Suppressor macrophage treated with lipopolysaccharide for 1 hour (primary cell): ENCODE results near the gene ZNRF1.
A peak's percentile ranks its signal among the peaks of the same experiment; 100 is the strongest.

Experiments
- DNase-seq, 3 donors: peaks; one replicate each; pipeline ENCODE4 v3.0.0-alpha.2; 2020 to 2022

ZNRF1 gene

DNA sequence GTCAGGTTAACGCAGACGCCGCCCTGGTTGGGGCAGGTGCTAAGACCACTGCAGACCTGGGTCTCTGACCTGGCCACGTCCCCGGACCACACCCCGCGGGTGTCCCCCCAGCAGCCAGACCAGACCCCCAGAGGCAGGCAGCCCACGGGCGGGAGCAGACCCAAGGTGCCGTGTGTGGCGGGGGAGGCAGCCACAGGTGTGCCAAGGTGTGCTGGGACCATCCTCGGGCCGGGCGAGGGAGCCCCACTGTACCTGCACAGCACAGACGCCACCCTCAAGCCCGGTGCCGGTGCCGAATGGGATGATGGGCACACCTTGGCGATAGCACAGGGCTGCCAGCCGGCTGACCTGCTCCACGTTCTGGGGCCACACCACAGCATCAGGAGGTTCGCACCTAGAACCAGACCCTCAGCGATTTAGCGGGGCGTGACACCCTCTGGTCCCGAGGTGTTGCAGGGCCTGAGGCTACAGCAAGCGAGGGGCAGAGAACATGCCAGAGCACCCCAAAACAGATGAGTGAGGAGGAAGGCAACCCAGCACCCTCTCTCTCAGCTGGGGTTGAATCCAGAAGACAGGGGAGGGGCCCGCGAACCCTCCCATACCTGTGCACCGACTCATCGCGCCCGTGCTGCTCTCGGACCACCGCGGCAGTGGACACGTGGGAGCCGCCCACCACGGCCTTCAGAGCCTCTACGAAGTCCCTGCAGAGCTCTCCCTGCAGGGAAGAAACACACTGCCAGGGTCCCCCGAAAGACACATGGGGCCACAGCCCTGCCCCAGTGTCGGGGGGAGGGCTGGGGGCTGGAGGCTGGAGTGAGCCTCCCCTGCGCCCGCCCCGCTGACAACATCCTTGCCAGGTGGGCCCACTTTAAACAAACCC lies 116.4 kb downstream of the ZNRF1 start:
- DNase-seq: no peak

DNA sequence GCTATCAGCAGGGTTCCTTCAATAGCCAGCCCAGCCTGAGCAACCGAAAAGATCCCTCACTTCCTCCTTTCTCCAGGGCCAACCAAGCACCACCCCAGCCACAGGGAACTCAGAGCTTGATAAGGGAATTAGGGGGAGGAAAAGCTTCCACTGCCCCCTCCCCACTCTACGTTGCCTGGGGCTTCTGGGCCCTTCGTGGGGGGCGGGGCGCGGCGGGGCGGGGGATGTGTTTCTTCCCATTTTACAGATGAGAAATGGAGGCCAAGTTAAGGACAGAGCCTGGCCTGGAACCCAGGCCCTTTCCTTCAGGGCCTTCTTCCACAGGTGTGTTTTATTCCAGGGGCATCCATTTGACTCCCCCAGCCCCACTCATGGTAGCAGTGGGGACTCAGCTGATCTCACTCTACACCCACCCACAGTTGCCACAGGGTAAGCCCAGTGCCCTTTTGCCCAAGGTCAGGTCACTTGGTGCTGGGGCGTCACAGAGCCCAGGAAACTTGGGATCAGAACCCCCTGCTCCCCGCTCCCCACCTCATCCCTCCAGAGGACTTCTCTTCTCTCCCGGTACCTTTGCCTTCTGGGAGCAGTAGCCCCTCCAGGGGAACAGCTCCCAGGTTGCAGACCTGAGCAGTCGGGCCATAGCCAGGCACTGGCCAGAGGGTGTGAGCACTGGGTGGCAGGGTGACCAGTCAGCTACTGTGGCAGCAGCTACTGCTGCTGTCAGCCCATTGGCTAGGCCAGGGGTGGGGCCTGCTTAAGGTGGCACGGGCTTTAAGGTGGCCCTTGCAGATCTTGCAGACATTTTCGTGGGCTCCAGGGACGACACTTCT lies 117.5 kb downstream of the ZNRF1 start, which contains the start of gene LDHD:
LDHD (minus strand) TSS at position 700 of the 830 bp plus-strand sequence; CDS start at position 640, 60 bp downstream.
- DNase-seq: peak; percentile 53 to 74 (median 64)

DNA sequence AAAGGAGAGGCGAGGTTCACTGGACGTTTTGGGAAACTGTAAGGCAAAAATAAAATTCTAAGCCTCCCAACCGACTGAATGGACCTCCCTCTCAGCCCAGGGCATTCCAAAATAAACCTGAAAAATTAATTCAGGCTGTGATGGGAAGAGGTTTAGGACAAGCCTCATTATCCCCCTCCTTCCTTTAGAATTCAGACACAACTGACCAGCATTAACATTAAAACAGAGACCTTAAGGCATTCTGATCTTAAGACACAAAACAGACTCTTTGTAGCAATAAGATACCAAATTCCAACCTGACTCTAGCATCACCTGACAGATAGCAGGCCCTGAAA lies 118.1 kb downstream of the ZNRF1 start:
- DNase-seq: no peak

DNA sequence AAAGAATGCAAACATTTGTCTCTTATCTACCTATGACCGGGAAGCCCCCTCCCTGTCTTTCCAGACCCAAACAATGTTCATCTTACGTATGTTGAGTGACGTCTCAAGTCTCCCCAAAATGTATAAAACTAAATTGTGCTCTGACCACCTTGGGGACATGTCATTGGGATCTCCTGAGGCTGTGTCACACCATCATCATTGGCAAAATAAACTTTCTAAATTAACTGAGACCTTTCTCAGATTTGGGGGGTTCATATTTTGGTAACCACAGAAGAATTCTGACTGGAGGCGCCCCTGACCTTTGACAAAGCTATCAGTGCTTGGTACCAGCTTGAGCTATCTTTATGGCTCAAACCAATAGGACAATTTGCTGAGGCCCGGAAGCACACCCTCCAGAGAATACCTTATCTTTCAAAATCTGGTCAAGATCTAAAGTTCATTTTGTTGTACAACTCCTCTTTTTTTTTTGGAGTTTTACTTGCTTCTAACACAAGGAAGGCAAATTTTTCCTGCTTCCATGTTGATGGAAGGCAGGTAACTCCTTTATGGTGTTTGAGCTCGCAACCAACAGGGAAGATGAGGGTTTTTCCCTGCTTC lies 120.2 kb downstream of the ZNRF1 start:
- no peak for DNase-seq

DNA sequence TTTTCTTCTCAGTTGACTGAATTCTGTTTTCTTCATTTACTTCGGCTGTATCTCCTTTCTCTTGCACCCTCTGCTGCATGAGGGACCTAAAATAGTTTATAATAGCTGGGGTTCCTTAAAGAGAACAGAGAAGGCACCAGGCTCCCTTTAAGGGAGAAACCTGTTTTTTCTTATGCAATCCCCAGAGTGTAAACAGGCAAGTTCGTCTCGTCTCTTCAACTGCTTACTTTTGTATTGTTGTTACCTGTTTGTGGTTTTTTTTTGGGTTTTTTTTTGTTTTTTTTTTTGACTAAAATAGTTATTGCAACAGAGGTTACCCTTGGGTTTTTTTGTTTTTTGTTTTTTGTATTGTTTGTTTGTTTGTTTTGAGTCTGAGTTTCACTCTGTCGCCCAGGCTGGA lies 121.4 kb downstream of the ZNRF1 start:
- no peak for DNase-seq

DNA sequence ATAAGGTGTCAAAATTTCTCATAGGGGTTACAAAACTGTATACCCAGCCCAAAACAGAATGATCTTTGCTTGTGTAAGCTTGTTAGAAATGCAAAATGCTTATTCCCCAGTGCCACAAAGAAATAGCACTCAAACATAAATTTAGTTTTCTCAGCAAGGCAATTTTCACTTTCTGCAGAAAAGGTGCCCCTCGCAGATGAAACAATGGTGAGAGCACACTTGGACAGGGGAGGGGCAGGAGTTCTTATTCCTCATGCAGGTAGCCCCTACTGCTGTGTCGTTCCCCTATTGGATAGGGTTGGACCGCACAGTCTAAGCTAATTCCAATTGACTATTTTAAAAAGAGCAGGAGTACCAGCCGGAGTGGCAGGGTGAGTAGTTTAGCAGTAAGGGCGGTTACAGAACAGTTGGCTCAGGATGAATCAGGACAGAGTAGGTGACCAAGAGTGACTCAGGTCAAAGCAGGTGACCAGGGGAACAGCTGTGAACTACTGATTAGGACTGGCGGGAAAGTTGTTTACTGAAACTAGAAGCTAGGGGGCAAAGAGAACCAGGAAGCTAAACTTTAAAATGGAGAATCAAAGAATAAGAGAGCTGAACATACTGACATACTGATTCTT lies 123.2 kb downstream of the ZNRF1 start:
- no peak for DNase-seq

DNA sequence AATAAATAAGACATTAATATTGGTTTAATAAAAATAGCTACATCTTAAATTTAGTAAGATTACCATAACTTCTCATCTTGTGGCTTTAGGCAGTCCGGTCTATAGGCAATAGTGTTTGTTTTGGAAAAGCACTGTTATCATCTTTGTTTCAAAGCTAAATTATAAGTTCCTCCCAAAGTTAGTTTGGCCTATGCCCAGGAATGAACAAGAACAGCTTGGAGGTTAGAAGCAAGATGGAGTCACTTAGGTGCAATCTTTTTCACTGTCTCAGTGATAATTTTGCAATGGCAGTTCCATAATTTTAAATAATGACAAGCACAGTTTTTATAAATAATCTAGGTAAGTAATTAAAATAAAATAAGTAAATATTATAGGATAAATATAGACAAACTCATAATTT lies 123.8 kb downstream of the ZNRF1 start:
- DNase-seq: no peak

DNA sequence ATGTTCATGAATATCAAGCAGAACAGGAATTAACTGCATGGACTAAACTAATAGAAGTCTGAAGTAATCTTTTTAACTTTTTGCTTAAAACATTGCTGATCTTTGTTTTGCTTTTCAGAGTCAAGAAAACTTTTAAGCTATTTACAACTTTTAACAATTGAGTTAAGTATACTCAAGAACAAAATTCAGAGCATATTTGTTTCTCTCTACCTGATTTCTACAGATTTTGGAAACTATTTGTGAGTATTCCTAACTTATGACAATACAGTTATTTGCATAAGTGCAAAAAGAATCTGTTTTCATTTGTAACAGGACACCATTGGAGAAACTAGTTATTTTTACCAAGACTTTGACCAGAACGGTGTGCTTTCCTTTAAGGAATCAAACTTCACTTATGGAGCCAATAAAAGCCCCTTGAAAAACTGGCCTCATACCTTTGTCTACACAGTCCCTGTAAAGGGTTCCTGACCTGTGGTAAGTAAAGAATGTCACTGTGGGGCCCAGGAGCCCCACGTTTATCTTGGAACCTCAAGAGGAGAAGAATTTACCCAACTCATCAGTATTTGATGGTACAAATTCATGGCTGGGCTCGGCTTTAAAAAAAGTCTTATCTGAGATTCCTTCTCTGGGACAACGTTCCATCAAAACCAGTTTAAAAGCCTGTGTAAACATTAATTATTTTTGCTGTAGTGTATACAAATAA lies 129.0 kb downstream of the ZNRF1 start:
- DNase-seq: no peak

DNA sequence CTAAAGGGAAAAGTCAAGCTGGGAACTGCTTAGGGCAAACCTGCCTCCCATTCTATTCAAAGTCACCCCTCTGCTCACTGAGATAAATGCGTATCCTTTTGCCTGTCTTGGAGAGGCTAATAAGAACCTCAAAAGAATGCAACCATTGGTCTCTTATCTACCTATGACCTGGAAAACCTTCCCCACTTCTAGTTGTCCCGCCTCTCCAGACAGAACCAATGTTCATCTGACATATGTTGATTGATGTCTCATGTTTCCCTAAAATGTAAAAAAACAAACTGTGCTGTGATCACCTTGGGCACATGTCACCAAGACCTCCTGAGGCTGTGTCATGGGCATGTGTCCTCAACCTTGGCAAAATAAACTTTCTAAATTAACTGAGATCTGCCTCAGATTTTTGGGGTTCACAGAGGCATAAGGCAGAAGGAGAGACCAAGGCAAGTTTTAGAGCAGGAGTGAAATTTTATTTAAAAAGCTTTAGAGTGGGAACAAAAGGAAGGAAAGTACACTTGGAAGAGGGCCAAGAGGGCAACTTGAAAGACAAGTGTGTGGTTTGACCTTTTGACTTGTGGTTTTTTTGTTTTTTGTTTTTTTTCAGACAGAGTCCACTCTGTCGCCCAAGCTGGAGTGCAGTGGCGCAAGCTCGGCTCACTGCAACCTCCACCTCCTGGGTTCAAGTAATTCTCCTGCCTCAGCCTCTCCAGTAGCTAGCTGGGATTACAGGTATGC lies 130.8 kb downstream of the ZNRF1 start:
- peak in 1 of 3 donors; percentile 32 for DNase-seq

DNA sequence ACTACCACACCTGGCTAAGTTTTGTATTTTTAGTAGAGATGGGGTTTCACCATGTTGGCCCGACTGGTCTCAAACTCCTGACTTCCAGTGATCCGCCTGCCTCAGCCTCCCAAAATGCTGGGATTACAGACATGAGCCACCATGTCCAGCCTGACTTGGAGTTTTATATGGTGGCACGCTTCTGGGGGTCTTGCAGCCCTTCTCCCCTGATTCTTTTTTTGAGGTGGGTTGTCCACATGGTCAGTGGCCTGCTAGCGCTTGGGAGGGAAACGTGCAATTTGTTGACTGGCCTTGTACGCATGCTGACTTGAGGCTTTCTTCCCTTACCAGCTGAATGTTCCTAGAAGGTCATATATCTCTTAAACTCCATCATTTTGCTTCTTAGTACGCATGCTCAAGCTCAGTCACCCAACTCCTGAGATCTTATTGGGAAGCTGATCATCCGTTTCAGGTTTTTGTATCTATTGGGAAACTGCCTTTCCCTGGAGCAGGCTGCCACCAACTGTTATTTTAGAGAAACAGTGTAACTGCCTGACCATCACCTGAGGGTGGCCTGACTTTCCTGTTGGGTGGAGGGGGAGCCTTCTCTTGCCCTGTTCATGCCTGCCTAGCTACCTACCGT lies 131.4 kb downstream of the ZNRF1 start:
- no peak for DNase-seq

DNA sequence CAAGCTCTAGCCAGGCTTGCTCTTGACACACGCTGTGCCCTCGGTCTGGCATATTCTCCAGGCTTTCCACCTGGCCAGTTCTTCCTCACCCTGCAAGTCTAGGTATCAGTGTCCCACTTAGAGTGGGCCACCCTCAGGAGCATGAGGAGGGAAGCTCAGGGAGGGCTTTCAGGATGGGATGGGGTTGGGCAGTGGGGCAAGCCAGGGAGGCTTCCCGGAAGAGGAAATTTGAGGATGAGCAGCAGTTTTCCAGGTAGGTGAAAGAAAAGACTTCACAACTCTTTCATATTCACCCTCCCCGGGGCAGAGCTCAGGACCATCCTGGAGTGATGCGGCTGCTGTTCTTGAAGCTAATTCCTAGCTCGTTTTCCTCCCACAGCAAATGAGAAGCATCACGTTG lies 132.3 kb downstream of the ZNRF1 start:
- DNase-seq: no peak

DNA sequence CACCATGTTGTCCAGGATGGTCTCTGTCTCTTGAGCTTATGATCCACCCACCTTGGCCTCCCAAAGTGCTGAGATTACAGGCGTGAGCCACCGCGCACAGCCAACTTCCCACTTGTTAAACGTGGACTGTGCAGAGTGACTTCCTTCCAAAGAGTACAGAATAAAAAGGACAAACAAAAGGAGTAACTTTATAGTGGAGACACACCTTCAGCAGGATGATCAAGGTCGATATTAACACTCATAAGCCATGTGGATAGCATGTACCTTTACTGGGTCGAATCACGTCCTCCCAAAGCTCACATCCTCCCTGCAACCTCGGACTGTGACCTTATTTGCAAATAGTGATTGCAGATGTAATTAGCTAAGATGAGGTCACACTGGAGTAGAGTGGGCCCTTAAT lies 139.4 kb downstream of the ZNRF1 start:
- no peak for DNase-seq

DNA sequence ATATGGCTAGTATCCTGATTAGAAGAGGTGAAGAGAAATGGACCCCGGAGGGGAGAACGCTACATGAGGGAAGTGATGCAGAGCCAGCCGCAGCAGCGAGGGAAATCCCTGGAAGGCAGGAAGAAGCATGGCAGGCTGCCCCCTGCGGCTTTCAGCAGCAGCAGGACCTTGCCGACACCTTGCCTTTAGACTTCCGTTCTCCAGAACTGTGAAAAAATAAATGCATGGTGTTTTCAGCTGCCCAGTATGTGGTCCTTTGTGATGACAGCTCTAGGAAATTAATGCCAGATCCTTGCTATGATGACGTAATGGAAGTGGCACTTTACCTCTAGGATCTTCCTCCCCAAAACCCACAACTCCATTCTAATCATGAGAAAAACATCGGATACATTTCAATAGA lies 139.8 kb downstream of the ZNRF1 start:
- DNase-seq: peak; percentile 29 to 59 (median 41)

DNA sequence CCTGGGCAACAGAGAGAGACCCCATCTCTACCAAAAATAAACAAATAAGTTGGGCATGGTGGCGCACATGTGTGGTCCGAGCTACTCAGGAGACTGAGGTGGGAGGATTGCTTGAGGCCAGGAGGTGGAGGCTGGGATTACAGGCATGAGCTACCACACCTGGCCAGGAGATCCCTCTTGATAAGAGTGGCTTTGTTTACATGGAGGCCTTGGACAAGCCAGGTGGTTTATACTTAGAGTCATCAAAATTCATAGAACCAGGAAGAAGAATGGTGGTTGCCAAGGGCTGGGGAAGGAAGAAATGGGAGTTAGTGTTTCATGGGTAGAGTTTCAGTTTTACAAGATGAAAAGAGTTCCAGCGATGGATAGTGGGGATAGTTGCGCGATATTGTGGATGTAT lies 140.7 kb downstream of the ZNRF1 start:
- no peak for DNase-seq

DNA sequence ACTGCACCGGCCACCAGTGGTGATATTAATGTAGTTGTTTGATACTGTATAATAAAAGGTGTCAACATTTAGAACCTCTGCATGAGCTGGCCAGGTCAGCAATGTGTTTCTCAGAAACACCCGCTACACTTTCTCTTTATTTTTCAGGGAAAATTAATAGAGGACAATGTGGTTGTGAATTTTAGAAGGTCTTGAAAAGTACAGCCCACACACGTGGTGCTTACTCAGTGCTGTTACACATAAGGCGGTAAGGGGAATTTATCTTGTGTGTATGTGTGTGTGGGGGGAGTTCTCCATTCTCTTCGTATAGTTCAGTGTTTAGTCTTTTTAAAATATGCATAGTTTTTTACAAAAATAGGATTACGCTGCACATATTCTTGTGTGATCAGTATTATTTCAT lies 145.1 kb downstream of the ZNRF1 start:
- peak; percentile 69 to 75 (median 69) for DNase-seq

DNA sequence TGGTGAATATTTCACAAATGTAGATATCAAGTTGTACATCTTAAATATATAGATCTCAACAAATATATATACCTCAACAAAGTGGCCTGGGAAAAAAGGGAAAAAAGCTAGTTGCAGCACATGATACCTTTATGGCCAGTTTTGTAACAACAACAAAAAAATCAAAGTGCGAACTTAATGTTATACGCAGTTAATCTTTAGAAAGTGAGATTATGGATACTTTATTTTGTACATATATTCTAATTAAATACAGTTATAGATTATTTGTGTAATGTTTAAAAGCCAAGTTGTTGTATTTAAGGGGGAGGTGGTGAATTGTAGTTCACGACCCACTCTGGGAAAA lies 149.1 kb downstream of the ZNRF1 start:
- no peak for DNase-seq

DNA sequence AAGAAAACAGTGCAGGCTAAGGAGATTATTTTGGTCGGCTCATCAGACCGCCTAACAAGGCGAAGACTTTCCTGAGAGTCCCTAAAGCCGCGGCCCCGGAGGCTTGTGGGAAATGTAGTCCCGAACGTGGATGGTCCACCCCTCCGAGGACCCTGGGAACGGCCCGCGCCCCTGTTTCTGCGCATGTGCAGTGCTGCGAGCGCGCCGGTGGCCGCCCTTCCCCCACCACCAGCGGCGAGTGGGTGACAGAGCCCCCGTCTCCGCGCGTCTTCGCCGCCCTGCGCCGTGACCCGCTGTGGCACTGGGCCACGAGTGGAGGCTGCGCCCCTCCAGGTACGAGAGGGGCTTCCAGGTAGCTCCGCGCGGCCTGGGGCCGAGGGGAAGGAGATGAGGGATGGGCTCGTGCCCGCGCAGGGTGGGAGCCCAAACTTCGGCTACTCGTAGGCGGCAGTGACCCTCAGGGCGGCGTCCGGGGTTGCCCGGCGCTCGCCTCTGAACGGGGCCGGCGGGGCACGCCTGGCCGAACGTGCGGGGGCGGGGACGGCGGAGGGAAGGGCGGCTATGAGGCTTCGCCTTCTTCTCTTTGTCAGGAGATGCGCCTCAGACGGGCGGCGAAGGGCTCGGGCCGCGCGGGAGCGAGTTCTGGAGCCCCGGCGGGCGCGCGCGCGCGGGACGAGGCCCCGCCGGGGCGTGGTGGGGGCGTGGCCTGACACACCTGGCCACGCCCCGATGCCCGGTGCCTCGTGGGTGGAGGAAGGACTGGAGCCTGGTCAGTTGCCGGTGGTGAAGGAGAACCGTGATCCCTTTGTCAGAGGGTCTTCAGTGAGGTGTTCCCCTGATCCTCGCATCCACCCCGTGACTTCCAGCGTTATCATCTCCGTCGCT lies 149.7 kb downstream of the ZNRF1 start, which contains the start of gene ZFP1:
ZFP1 (plus strand) TSS at position 214 of the 885 bp plus-strand sequence. CDS start 4,428 bp downstream, outside the sequence.
- peak; percentile 95 to 97 (median 97) for DNase-seq

DNA sequence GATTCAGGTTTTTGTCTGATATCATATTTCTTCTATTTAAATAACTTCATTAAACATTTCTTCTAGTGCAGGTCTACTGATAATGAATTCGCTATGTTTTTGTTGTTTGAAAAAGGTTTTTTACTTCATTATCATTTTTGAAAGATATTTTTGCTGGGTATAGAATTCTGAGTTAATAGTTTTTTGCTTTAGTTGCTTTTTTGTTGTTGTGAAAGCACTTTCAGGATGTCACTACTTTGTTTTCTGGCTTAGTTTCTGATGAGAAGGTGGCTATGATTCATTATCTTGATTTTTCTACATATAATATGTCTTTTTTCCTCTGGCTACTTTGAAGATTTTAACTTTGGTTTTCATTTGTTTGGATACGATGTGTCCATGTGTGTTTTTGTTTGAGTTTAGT lies 153.0 kb downstream of the ZNRF1 start:
- no peak for DNase-seq

DNA sequence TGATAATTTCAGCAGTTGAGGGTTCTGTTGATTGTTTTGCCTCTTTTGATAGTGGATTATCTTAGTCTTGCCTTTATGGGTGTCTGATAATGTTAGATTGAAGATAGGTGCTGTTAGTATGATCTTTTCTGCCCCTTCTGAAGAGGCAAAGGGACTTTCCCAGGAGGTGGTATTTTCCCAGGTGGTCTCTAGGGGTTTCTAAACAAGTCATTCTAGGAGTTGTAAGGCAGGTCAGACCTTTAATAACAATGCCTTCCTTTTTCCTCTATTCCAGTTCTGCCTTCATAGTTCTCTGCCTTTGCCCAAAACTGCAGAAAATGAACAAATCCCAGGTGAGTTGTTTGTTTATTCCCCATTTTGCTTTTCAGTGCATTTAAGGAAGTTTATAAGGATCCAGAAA lies 153.8 kb downstream of the ZNRF1 start:
- no peak for DNase-seq

DNA sequence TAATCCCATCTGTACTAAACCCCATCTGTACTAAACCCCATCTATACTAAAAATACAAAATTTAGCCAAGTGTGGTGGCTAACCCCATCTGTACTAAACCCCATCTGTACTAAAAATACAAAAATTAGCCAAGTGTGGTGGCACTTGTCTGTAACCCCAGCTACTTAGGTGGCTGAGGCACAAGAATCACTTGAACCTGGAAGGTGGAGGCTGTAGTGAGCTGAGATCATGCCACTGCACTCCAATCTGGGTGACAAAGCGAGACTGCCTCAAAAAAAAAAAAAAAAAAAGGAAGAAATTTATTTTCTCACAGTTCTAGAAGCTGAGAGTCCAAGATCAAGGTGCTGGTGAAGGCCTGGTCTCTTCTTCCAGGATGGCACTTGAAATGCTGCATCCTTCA lies 161.6 kb downstream of the ZNRF1 start:
- no peak for DNase-seq
